NCI-H2196 (cell line): ENCODE data around the gene APAF1.

Experiments
- DNase-seq: peaks from one replicate; lab custom pipeline; 2025; ENCODE audit not compliant: unreplicated experiment; lab: John Stamatoyannopoulos, UW

Gene APAF1

DNA sequence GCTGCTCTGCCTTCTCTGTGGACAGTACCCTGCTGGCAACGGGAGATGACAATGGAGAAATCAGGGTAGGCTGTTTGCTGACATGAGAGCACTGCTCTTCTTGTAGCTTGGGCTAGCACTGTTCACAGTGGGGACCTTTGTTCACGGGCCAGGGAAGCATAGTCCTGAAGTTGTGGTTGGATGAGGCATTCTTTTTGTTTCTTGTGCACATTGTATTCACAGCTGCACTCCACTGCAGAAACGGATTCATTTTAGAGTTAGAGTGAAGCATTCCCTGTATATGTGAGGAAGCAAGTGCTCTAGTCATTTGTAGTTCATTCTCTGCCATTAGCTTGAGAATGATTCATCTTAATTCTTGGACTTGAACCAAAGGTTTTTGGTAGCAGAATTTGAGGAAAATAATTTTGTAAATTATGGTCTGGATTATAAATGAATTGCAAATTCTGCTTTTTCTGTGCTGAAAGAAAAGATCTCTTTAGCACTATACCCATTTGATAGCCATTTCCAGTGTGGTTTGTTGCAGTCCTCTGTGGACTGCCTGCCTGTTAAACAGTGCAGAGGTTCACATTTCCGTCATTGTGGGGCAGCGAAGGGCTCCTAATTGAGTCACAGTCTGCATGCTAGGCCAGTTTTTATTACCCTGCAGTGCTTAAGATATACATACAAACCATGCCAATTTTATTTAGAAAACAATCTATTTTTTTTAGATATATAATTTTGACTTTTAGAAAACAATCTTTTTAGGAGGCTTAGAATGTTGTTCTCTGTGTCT, 80.6 kb downstream of the APAF1 start:
- DNase-seq: peak; percentile 61

DNA sequence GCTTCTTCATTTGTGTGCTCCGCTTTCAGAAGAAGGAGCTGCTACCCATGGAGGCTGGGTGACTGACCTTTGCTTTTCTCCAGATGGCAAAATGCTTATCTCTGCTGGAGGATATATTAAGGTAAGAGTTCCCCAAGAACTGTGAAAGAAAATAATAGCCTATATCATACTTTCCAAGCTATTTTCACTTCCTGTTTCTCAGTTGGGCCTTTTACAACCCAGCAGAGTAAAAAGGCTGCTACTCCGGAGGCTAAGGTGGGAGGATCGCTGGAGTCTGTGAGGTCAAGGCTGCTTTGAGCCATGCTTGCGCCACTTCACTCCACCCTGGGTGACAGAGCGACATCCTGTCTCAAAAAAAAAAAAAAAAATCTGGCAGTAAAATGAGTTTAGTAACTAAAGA, 82.1 kb downstream of the APAF1 start:
- DNase-seq: no peak

DNA sequence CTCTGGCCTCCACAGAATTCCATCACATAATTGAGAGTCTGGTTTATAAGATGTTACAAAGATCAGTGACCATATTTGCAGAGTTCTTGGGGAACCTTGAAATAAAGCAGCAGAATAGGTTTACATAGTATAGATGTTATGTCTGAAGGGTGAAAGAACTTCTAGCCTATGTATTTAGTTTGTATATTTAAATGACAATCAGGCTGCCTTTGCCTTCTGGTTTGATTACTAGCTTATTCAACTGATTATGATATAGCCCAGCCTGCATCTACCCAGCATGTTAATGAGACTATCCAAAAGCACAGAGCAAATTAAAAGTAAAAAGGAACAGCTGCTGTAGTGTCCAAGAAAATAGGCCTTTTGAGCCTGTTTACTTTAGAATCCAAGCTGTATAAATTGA, 85.3 kb downstream of the APAF1 start:
- DNase-seq: no peak

DNA sequence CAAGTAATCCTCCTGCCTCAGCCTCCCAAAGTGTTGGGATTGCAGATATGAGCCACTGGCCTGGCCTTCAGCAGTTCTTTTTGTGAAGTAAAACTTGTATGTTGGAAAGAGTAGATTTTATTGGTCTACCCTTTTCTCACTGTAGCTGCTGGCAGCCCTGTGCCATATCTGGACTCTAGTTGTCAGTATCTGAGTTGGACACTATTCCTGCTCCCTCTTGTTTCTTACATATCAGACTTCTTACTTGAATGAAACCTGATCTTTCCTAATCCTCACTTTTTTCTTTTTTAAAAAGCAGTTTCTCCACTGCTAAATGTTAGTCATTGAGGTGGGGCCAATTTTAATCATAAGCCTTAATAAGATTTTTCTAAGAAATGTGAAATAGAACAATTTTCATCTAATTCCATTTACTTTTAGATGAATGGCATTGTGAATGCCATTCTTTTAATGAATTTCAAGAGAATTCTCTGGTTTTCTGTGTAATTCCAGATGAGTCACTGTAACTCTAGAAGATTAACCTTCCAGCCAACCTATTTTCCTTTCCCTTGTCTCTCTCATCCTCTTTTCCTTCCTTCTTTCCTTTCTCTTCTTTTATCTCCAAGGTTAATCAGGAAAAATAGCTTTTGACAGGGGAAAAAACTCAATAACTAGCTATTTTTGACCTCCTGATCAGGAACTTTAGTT, 88.7 kb downstream of the APAF1 start:
- no peak for DNase-seq

DNA sequence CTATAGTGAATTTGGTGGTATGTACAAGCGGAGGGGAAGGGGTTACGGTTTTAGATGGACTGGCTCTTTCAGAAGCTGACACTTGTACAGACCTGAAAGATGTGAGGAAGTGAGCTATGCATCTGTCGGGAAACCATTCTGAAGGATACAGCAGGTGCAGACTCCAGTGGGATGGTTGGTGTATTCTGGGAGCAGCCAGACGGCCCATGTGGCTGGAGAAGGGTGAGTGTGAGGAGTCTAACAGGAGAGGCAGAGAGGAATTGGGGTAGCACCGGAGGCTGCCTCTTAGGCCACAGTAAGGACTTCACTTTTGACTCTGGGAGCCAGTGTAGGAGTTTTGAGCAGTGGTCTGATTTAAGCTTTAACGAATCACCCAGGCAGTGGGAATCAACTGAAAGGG, 90.7 kb downstream of the APAF1 start:
- no peak for DNase-seq

DNA sequence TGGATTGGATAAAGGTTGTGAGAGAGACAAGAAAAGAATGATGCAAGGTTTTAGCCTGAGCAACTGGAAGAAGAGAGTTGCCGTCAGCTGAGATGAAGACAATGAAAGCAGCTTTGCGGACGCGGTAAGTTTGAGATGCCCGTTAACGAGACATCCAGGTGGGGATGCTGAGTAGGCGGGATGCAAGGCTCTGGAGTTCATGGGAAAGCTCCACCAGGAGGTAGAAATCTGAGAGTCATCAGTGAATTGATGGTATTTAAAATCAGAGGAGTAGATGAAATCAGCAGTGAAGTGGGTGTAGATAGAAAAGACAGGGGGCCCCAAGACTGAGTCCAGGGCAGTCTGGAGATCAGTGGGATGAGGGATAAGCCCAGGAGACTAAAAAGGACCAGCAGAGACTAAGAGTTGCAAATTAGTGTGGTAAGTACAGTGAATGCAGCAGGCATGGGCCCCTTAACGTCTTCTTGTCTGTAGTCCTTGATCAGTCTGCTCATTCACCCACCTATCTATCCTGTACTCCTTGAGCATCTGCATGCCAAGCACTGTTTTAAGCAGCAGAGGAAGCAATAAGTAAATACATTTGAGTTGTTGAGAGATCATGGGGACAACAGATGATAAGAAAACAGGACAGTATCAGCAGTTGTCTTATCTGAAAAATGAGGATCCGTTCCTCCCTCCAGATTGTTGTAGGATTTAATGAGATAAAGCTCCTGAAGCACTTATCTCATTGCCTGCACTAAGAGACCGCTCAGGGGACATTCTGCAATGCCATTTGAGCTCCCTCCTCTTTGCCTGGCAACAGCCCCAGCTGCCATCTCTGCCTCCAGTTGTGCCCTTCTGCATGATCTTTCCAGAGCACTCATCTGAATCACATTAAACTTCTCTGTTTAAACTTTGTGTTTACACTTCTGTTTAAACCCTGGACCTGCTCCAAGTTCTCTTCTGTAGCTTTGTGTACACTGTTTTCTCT, 91.5 kb downstream of the APAF1 start:
- DNase-seq: peak; percentile 39

DNA sequence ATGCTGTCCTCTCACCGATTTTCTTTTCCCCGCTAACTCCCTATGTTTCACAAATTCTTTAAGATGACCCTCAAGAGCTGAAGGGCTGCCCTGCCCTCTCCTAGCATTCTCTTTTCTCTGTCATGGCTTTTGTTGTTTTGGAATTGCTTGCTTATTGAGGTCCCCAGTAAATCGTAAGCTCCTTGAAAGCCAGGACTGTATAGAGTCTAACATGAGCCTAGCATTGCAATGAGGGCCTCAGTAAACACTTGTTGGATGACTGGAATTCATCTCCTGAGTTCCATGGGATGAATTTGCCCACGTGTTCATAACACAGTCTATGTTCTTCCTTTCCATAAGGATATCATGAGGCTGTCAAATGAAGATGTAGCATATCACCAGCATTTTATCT, 92.2 kb downstream of the APAF1 start:
- no peak for DNase-seq

DNA sequence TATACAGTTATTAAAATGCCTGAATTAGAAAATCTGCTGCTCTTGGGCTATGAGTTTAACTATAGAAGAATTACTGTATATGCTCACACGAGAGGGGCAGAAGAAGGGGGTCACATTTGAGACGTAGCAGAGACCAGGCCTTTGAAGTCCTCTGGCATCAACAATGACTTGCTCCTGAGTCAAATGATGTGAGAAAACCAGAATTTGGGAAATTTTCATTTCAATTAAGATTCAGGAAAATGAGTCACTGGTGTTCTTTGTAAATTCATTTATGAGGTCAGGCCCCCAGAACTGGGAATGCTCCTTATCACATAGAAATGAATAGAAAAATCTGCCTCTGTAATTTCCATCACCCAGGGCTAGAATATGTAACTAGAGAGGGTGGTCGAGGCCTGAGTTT, 92.9 kb downstream of the APAF1 start:
- no peak for DNase-seq

DNA sequence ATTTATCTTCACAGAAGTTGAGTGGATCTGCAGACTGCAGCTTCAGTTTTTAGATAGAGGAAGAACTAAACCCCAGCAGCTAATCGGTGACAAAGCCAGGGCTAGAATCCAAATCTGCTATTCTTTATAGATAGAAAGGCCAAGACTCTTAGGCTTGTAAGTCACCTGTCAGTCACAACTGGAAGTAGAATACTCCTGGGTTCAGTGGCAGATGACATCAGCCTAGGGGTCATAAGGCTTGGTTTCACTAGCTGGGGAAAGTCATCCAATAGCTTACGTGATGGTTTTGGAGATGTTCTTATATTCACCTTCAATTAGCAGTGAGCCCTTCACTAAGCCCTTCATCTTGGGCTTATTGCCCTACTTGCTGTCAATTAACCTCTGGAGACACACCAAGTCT, 93.4 kb downstream of the APAF1 start:
- no peak for DNase-seq

DNA sequence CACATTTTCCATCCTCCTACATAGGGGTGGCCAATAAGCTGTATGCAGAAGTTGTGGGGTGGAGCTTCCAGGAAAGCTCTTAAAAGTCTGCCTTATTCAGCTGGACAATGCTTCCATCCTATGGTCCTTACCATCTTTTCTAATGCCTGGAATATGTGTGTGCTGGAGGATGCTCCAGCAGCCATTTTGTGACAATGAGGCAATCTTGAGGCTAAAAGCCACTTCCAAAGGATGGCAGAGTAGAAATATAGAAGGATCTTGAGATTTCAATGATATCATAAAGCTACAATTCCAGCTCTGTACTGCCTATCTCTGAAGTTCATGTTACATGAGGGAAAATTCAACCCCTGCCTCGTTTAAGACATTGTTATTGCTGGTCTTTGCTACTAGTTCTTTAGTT, 95.7 kb downstream of the APAF1 start:
- DNase-seq: no peak

DNA sequence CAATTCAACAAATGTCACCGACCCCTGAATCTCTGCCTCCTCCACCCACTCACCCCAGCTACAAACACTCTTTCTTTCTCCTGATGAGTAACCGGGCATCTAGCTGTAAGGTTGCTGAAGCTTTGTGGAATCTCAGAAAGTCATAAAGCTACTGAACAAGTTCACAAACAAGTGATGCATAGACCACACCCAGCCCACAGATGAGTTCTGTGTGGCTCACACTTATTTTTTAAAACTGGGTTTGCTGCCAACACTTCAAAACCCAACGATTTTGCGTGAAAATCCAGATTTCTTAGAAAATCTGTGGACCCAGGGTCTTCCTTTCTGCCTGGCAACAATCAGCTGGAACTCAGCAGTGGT, 96.1 kb downstream of the APAF1 start:
- DNase-seq: no peak

DNA sequence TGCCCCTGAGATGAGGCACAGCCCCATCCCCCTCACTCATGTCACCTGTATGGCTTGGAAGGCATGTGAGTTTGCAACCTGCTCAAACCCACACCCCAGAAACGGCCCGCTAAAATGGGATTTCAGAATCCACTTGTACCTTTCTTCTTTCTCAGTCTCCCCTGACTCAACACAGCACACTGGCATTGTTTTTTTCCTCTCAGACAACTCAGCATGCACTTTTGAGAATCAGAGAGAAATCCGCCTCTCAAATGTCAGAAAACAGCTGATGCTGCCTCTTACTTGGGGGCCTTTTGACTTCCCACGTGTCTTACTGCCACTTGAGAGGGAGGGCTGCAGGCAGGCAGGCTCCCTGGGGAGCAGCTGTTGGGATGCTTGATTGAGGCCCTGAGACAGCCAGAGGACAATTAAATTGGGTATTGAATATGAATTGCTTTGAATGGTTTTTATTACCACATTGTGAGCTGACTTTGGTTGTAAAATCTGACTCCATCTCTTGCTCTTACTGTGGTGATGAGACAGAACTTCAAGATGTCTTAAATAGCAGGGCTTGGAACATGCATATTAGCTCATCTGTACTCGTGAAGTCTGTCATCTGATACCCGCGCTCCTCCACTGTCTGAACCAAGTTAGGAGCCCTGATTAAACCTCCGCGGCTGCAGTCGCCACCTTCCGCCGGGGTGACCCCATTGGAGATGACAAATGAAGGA, 96.6 kb downstream of the APAF1 start:
- DNase-seq: no peak

DNA sequence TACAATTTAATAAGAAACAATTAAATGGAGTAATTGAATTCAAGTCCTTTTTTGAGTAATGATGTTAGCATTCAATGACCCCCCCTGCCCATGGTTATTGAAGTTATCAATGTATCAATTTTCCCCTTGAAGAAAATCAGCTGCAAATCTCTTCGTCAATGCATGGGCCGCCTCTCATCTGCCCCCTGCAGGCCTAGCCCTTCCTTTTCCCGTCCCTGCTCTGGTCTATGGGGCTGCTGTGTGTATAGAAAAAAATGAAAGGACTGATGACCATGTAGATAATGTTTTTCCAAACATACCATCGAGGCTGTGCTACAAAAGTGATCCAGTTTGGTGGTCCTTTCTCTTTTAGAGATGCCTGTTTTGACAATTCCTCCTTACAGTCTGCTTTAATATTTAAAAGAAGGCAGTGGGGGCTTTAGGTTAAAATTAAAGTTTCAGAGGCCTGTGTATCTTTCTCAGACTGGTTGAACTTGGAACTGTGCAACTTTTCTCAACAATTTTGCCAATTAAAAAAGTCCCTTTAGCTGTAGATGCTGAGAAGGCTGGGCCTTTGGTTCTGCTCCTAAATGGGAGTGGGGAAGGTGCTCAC, 98.4 kb downstream of the APAF1 start:
- DNase-seq: no peak

DNA sequence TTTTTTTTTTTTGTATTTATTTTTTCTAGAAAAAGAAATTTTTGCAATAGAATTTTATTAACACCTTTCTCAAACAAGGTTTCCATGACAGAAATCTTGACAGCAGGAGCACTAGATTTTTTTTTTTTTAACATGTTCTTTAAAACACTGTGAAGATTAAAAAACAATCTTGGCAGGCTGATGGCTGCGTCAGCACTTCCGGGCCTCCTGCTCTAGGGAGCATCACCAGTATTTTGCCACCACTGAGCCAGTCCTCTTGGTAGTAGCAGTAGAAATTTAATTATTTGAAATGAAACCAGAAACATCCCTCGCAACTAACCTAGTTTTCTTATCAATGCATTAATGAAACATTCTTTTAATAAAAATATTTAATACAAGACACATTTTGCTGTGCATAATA, 99.6 kb downstream of the APAF1 start:
- no peak for DNase-seq

DNA sequence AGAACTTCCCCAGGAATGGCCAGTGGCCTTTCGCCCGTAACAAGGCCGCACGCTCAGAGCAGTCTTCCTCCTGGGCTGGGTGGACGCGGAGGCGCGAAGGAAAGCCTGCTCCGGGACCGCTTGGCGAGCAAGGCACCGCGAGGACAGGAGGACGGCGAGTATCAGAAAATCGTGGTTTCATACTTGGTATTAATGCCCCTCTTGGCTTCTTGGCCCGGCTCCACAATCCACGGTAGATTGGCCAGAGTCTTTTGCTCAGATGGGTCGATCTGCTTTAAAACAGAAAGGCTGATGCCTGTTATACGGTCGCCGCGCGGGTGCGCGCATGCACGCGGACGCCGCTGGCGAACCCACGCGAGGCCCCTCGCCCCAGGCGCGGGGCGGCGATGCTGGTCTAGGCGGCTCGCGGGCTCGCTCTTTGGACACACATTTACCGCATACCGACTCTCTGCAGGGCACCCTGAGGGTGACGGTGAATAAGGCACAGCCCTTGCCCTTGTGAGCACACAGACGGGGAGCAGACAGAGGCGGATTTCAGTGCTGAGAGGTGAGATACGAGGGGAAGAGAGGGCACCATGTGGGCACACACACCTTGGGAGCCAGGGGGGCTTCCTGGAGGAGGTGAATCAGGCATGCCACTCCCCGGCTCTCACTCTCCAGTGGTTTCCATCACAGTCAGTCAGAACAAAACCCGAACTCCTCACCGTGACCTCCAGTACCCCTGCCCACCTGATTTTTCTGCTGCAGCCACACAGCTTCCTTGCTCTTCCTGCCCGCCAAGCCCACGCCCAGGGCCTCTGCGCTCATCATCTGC, 100.7 kb downstream of the APAF1 start:
- DNase-seq: no peak

DNA sequence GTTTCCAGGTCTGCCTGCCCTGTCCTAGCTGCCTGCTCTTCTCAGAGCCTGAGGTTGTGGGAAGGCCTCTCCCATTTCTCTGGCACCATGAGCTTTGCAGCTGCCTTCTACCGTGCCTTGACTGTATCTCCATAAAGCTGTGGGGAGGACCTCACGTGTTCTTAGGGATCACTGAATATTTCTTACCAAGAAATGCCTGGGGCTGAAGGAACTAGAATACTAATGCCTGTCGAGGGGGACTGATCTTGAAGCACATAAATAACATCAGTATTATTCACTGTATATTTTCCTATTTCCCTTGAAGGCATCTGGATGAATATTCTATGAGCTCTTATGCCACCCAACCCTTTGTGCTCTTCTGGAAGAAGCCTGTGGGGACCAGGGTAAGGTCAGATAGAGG, 103.4 kb downstream of the APAF1 start:
- no peak for DNase-seq

DNA sequence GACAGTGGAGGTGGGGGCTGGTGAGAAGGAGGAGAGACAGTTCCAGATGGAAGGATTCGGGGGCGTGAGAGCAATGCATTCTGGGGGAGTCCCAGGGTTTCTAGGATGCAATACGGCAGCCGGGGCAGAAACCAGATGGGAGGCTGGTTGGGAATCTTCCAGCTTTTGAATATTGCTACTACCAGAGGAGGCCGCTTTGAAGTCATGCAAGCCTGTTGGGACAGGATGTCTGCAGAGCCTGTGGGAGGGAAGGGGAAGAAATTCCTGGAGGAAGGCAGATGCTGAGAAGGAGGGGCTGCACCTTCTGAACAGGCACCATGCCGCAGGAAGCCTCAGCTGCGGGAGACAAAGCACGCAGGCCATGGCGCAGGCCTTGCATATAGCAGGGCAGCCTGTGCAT, 105.4 kb downstream of the APAF1 start:
- DNase-seq: no peak

DNA sequence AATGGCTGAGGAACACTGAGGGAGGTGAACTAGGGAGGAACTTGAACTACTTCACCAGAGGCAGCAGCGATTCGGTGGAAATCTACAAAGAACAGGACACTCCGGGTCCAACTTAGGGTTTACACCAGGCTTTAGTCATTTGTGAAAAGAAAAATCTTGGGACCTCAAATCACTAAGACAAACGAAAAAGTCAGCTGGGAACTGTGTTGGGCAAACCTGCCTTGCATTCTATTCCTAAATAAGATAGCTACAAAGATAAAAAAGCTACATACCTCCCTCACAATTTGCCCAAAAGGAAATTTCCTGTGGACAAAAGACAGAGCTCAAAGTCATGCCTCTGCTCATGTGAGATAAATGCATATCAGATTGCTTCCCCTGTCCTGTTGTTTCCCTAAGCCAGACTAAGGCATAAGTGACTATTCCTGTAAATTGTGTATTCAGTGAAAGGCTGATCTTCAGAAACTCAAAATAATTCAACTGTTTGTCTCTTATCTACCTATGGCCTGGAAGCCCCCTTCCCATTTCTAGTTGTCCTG, 106.6 kb downstream of the APAF1 start:
- no peak for DNase-seq

DNA sequence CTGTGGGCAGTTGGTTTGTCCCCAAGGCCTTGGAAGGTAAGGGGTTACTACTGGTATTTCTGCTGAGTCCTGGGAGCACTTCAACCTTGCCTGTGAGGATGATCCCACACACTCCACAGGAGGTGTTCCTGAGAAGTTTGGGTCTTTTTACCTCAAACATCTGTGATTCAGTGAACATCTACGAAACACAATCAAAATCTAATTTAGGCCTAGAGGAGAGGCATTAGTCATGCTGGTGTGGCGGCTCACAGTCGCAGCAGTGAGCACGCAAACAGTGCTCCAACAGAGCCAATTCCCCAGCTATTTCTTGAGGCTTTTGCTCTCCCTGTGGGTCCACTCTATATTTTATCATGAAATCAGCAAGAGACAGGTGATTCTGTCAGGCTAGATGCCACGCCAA, 107.6 kb downstream of the APAF1 start:
- no peak for DNase-seq

DNA sequence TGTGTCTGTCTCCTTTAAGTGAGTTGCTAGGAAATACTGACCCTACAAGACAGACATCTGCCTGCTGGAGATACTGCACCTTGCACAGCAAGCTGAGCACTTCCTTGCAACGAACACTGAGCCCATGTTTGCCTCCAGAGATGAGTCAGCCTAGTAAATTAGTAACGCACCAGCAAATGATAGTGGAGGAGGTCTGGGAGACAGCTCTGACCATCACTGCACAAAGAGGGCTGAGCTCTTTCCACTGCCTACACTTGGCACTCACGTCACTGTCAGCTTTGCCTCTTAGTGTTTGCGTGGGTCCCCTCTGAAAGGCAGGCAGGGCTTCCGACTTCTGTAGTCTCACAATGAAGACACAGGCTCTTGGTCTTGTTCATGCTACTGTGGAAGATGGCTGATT, 109.0 kb downstream of the APAF1 start:
- peak; percentile 4 for DNase-seq
